EH (cell line): Measurements from ENCODE around the gene LFNG.

Experiments
- DNase-seq: peaks from one replicate; pipeline ENCODE4 v3.0.0-alpha.2; 2015; ENCODE audit warnings: low read depth

Gene LFNG

DNA sequence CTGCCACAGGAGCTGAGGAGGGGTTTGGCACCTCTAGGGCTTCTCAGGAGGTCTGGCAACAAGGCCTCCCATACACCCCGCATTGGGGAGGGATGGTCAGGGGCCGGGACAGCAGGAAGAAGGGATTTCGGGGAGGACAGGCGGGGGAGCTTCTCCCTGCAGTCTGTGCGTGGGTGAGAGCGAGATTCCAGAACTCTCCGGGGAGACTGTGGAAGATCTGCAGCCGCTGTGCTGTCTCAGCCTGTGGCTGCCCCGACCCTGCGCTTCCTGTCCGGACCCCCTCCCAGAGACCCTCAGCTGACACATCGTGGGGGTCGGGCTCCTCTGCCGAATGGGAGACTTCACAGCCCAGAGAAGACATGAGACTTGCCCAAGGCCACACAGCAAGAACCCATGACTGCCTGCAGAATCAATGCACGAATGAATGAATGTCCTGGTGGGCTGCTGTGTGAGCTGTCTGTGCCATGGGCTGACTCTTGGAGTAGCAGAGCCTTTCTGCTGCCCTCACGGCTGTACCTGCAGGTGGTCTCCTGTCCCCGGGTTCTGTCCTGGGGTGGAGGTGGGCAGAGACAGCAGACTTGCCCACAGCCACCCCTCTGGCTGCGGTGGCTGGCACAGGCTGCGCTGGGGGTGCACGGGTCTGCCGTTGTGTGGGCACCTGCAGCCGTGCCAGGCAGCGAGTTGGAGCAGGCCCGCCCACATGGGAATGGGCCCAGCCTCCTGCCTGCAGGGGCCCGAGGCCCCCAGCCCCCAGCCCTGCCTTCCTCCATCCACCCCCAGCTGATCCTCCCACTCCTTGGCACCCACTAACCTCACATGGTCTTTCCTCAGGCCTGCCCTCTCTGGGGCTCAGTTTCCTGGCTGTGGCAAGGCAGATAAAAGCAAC is 16.3 kb upstream of the LFNG start:
- no peak for DNase-seq

- DNase-seq: no peak
These were observed 15.3 kb upstream of the LFNG start for GRCh38 chr7:2504128-2504888.

- DNase-seq: no peak
These were observed 14.6 kb upstream of the LFNG start for GRCh38 chr7:2504889-2505375.

- no peak for DNase-seq
These were observed 14.2 kb upstream of the LFNG start for GRCh38 chr7:2505401-2505800.

DNA sequence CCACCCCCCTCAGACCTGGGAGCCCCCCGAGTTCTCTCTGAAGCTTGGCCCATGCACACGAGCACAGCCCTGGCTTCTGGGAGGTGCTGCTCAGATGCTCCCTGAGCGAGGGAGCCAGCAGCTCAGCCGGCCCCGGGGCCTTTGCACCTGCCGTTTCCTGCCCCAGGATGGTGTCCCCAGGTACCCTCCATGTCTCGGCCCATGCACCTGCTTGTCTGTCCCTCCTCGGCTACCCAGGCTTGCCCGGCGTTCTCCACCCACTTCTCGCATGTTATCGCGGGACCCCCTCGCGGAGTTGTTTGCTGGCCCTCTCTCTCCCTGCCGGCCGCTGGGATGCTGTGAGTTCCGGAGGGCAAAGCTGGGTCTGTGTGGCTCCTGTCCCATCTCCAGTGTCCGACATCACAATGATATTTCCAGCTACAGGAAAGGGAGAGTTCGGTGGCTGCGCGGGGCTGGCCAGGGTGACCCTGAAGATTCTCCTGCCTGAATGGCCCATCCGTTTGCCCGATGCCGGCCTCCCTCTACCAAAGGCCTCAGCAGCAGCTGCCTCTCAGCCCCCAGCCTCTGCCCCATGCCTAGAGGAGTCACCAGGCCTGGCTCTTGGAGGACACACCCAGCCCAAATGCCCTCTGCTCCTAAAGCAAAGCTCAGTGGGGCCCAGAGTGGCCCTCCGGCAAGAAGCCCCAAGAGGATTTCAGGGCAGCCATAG is 12.2 kb upstream of the LFNG start:
- no peak for DNase-seq

GRCh38 chr7:2507917-2508306 is 11.7 kb upstream of the LFNG start:
- DNase-seq: no peak

- DNase-seq: peak; percentile 88
These were observed 11.0 kb upstream of the LFNG start for GRCh38 chr7:2508327-2509215.

DNA sequence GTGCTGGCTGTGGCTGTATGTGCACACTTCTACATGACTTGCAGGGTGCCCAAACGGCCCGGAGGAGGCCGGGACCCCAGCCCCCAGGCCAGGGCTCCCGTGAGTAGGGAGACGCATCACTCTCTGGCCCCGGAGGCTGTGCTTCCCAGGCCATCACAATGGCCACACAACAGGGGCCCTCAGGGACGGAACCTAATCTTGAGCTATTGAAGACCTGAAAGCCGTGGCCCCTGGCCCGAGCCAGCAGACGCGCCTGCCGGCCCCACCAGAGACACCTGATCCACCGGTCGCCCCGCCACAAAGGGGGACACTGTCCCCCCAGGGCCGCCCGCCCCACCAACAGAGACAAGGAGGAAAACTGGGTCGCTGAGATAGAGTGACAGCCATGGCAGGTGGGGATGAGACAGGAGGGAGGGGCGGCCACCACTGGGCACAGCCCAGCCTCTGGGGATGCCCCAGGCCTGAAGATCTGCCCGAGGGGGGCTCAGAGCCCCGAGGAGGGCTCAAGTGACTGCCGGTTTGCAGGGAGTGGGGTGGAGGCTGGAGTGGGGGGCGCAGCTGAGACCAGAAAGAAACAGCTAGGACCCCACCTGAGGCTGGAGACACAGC is 10.2 kb upstream of the LFNG start:
- DNase-seq: no peak

DNA sequence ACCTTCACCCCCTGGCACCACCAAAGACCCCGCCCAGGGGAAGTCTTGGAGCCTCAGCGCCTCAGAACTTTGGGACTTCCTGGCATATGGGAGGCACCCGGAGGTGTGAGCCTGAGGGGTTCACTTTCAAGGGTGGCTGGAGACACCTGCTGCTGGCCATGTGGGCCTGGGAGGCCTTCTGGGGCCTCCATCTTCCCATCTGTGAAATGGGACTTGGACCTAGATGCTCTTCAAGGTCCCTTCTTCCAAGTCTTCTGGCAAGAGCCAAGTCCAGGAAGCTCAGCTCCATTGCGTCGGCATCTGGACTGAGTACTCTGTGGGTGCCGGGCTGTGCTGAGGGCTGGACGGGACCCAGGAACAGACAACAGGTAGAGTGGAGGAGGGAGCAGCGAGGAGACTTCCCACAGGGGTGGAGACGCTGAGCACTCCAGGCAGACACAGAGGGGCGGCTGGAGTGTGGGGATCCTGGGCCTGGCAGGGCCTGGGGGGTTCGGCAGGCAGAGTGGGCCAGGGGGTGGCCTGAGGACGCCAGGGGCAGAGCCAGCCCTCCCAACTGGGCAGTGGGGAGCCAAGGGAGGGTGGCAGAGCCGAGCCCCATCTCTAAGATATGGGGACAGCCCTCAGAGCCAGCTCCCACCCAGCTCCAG is 9.3 kb upstream of the LFNG start:
- no peak for DNase-seq

DNA sequence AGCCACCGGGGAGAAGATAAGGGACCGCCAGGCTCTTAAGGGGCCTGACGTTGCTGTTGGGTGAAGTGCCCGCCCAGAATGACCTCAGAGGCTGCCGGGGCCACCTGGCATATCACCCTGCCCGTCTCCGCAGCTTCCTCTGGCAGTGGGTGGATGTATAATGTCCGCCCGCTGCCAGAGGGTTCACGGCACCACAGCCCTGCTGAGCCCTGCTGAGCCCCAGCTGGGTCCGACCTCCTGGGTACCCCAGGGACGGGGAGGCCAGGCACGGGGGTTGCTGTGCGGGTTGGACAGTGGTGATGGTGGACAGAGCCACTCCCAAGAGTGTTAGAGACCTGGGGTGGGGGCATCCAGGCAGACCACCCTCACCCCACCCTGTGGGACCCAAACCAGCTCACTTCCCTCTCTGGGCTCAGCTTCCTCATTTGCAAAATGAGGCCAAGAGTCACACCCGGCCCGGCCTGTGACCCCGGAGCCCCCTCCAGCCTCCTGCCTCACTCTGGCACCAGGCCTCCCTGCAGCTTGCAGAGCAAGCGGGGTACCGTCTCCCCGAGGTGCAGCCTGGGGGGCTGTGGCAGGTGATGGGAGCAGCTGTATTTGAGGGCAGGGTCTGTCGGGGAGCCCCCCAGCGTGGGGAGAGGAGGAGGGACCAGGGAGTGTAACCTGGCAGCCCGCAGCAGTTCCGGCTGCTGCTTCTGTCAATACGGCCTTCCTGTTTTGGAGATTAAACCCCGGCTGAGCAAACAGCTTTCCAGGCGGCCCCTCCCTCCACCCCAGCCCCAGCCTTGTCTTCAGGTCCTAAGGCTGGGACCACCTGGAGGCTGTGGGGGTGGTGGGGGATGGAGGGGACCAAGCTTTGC is 8.4 kb upstream of the LFNG start:
- no peak for DNase-seq

- no peak for DNase-seq
These were observed 7.8 kb upstream of the LFNG start for GRCh38 chr7:2511769-2512168.

GRCh38 chr7:2512179-2512661 is 7.4 kb upstream of the LFNG start:
- no peak for DNase-seq

DNA sequence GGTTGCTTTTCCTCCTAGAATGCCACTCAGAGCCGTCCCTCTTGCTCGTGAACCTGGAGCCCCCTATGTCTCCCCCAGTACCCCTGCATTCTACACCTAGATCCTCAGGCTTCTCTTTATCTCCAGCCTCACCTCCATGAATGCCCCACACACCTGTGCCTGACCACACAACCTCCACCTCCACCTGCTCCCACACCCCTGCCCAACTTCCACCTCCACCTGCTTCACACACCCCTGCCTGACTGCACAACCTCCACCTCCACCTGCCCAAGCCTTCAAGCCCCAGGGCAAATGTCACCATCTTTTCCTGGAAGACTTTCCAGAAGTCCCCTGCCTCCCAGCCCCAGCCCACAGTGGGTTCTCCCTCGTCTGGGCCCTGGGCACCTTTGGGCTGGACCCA is 6.9 kb upstream of the LFNG start:
- no peak for DNase-seq

DNA sequence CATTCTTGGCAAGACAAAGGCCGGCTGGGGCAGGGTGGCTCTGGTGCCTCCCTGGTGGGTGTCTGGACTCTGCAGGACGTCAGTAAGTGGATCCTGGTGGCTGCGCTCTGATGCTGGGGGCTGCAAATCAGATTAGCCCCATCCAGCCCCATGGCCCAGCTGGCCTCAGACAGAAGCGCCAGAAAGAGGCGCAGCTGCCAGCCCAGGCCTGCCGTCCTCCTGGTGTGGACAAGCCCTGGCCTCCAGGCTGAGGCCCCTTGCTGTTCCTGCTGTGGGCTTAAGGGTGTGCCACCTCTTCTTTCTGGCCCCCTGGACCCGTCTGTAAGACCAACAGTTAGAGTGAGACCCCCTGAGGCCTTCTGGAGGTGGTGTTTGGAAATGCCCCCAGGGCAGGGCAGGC is 5.9 kb upstream of the LFNG start:
- no peak for DNase-seq

DNA sequence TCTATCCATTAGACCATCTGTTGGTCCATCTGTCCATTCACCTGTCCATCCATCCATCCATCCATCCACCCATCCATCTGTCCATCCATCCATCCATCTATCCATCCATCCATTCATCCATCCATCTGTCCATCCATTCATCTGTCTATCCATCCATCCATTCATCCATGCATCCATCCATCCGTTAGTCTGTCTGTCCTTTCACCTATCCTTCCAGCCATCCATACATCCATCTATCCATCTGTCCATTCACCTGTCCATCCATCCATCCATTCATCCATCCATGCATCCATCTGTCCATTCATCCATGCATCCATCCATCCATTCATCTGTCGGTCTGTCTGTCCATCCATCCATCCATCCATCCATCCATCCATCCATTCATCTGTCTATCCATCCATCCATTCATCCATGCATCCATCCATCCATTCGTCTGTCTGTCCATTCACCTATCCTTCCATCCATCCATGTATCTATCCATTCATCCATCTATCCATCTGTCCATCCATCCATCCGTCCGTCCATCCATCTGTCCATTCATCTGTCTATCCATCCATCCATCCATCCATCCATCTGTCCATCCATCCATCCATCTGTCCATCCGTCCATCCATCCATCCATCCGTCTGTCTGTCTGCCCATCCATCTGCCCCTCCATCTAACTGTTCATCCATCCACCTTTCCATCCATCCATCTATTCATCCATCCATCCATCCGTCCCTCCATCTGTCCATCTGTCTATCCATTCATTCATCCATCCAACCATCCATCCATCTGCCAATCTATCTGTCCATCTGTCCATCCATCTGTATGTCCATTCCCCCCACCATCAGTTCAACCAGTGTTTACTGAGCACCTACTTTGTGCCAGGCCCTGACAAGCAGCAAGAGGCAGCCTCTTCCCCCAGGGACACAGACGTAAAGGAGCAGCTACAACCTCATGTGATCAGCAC is 4.8 kb upstream of the LFNG start:
- no peak for DNase-seq

- no peak for DNase-seq
These were observed 4.0 kb upstream of the LFNG start for GRCh38 chr7:2515424-2516193.

DNA sequence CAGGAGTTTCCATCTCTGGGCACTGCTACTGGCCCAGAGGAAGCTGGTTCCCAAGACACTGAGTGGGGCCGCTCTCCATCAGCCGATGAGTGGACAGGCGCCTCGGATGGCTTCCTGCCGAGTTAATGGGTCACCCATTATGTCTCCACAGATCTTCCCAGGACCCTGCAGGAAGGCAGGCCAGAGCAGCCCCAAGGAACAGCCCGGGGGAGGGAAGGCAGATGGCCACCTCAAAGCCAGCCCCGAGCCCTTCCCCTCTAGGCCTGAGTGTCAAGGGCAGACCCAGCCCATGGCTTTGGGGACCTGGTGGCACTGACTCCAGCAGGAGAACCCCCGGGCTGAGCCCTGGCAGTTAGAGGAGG is 3.4 kb upstream of the LFNG start:
- peak; percentile 60 for DNase-seq

GRCh38 chr7:2517026-2517425 is 2.5 kb upstream of the LFNG start:
- peak; percentile 95 for DNase-seq
